Panc1 (cell line): ENCODE data around the gene MFSD8. TPM values are rescaled to one million over a fixed set of nuclear protein-coding genes. Genes with fewer than 3 reads are reported as not detected.
"Not testable (repeated sequence)": the region's sequence is repeated elsewhere in the genome, so short reads cannot be mapped to it uniquely, and the experiment has no call there.

ENCODE experiments used
- ATAC-seq: fragments of 200-7000 bp; cut with Tn5 transposase; 2 replicates; pipeline ENCODE4 v1.9.1; 2020; ENCODE audit warnings: mild to moderate bottlenecking, moderate library complexity
- BruUV-seq: library from RNA; stranded (reverse); fragments of 400-500 nt; replicated peaks from 2 replicates; lab custom pipeline; 2021; lab: Mats Ljungman, UMichigan
- CTCF ChIA-PET: fragments of 300-600 bp; sonication (Branson Sonifier 250); formaldehyde crosslinking; loops from one replicate; lab custom pipeline; 2022; ENCODE audit warnings: antibody characterized with exemption; lab: Charles Lee
- POLR2A ChIA-PET: fragments of 300-600 bp; sonication (Branson Sonifier 250); formaldehyde crosslinking; loops from one replicate; lab custom pipeline; 2022; ENCODE audit warnings: antibody characterized with exemption; lab: Charles Lee
- DNase-seq: peaks from one replicate; pipeline ENCODE4 v3.0.0-alpha.2; 2010; ENCODE audit warnings: low read depth, low spot score
- H3K27ac ChIP-seq: 2 replicates; pipeline ENCODE4 v1.5.1; 2011; ENCODE audit warnings: mild to moderate bottlenecking, low read length, inconsistent platforms
- H3K27me3 ChIP-seq: fragments of 200-500 bp; sonication (Bioruptor generic); 2 replicates; pipeline ENCODE4 v1.6.0; 2014; ENCODE audit warnings: low read length, inconsistent platforms; ENCODE audit not compliant: control insufficient read depth, insufficient read depth
- H3K36me3 ChIP-seq: fragments of 200-500 bp; sonication (Bioruptor generic); 2 replicates; pipeline ENCODE4 v1.5.1; 2014; ENCODE audit warnings: inconsistent platforms, mild to moderate bottlenecking, low read length, moderate library complexity; ENCODE audit not compliant: control insufficient read depth, insufficient read depth
- H3K4me1 ChIP-seq: 2 replicates; pipeline ENCODE4 v1.5.1; 2011; ENCODE audit warnings: inconsistent platforms, mild to moderate bottlenecking, low read length, moderate library complexity; ENCODE audit not compliant: control insufficient read depth, insufficient read depth
- H3K4me3 ChIP-seq, 2 experiments: 2 replicates each; pipeline ENCODE4 v1.5.1; 2011 to 2012; ENCODE audit warnings: low read depth in 2 of 2, low read length in 2 of 2, mild to moderate bottlenecking in 2 of 2, inconsistent platforms in 1 of 2, moderate library complexity in 1 of 2
- H3K9me3 ChIP-seq: fragments of 200-500 bp; sonication (Bioruptor generic); 2 replicates; pipeline ENCODE4 v1.5.1; 2014; ENCODE audit warnings: low read depth, mild to moderate bottlenecking, inconsistent platforms, low read length, moderate library complexity; ENCODE audit not compliant: control insufficient read depth, insufficient read depth
- CTCF ChIP-seq: fragments of 450-650 bp; IDR thresholded peaks from 2 replicates; pipeline ENCODE4 v1.5.1; 2017; ENCODE audit warnings: mild to moderate bottlenecking
- POLR2AphosphoS5 ChIP-seq: IDR thresholded peaks from 2 replicates; pipeline ENCODE4 v1.6.1; 2012; ENCODE audit warnings: mild to moderate bottlenecking, low read depth, low read length, moderate library complexity
- REST ChIP-seq, 2 experiments: IDR thresholded peaks; 2 replicates each; pipeline ENCODE4 v1.6.1; 2011 to 2012; ENCODE audit warnings: low read depth in 2 of 2, control low read depth in 1 of 2, low read length in 1 of 2, mild to moderate bottlenecking in 1 of 2, moderate library complexity in 1 of 2; ENCODE audit not compliant: insufficient read depth in 1 of 2
- SIN3A ChIP-seq: IDR thresholded peaks from 2 replicates; pipeline ENCODE4 v1.6.1; 2012; ENCODE audit warnings: low read depth, mild to moderate bottlenecking, low read length, moderate library complexity, borderline replicate concordance; ENCODE audit not compliant: insufficient read depth
- TCF7L2 ChIP-seq: IDR thresholded peaks from 2 replicates; pipeline ENCODE4 v1.6.1; 2011; ENCODE audit warnings: mild to moderate bottlenecking, low read depth, low read length, inconsistent platforms
- in situ Hi-C: cut with HindIII; loops from 2 replicates; pipeline ENCODE4 v1.10.0; 2016; ENCODE audit warnings: low sequenced_read_pairs, low pct_unique_long_range_greater_than_20kb
- intact Hi-C: fragments of 100-400 bp; cut with micrococcal nuclease; formaldehyde crosslinking; loops from one replicate; pipeline ENCODE4 v1.10.0; 2022; ENCODE audit not compliant: unreplicated experiment
- total RNA-seq: library from RNA; stranded (reverse); gene quantifications from one replicate; pipeline ENCODE4 v1.2.1, GENCODE V29; 2021; ENCODE audit not compliant: unreplicated experiment

MFSD8 gene
- total RNA-seq, 1 experiment from 2014 or later = 15.1 TPM

- no peaks in the 10 kb centered on the region for H3K27me3 ChIP-seq
- no peak overlapping the region for H3K27ac ChIP-seq
- H3K9me3 ChIP-seq = no peaks in the 10 kb centered on the region
- H3K36me3 ChIP-seq = no peaks in the 10 kb centered on the region; the same call in 1 of the 2 replicates
- CTCF ChIA-PET = no interaction called here
- no peaks in the 10 kb centered on the region for H3K4me1 ChIP-seq
- no TSS peak for BruUV-seq
- in situ Hi-C loops (no loop called here), intact Hi-C loops (no loop called here)
- no peak overlapping the region for H3K4me3 ChIP-seq
- ATAC-seq (no peak), DNase-seq (no peak)
- POLR2A ChIA-PET = no interaction called here
- no peak for TF ChIP-seq REST (IDR thresholded peaks at IDR 0.05; ENCODE audit: insufficient read depth in 1 of 2, low read depth in 2 of 2, low read length in 1 of 2)
- no peak for TF ChIP-seq CTCF
- no peak for TF ChIP-seq POLR2AphosphoS5
- no peak for TF ChIP-seq SIN3A
- no peak for TF ChIP-seq TCF7L2
Measured at GRCh38 chr4:127916512-127916911, 48.5 kb downstream of the MFSD8 start.

GRCh38 chr4:127905029-127905428 is 59.9 kb downstream of the MFSD8 start:
- Histone ChIP-seq H3K4me1 (no peaks in the 10 kb centered on the region), H3K27ac (no peak overlapping the region), H3K27me3 (no peaks in the 10 kb centered on the region), H3K4me3 (no peak overlapping the region), H3K36me3 (no peaks in the 10 kb centered on the region), H3K9me3 (no peaks in the 10 kb centered on the region)
- in situ Hi-C loops = no loop called here
- TF ChIP-seq REST (IDR thresholded peaks at IDR 0.05; ENCODE audit: insufficient read depth in 1 of 2, low read depth in 2 of 2, low read length in 1 of 2) (no peak), SIN3A (no peak), TCF7L2 (no peak), POLR2AphosphoS5 (no peak), CTCF (no peak)
- ChIA-PET POLR2A (no interaction called here), CTCF (no interaction called here)
- BruUV-seq = no TSS peak
- intact Hi-C loops = no loop called here
- ATAC-seq = no peak
- DNase-seq = no peak

GRCh38 chr4:127899682-127900081 is 65.3 kb downstream of the MFSD8 start:
- DNase-seq, ATAC-seq, H3K27ac ChIP-seq, H3K9me3 ChIP-seq, H3K4me3 ChIP-seq, intact Hi-C loops, in situ Hi-C loops, H3K4me1 ChIP-seq, H3K27me3 ChIP-seq, H3K36me3 ChIP-seq, POLR2A ChIA-PET, CTCF ChIA-PET, BruUV-seq: not testable (repeated sequence)
